NCI-H1105 (cell line): ENCODE data around the gene SMIM27.
"Not testable (repeated sequence)": the region's sequence is repeated elsewhere in the genome, so short reads cannot be mapped to it uniquely, and the experiment has no call there.

Experiments used
- DNase-seq: peaks from one replicate; lab custom pipeline; 2025; lab: John Stamatoyannopoulos, UW

The SMIM27 gene

GRCh38 chr9:32596936-32597335, 44.8 kb downstream of the SMIM27 start:
- no peak for DNase-seq

- not testable (repeated sequence) for DNase-seq
Observed at GRCh38 chr9:32599021-32599420, 46.9 kb downstream of the SMIM27 start.
